ENCODE measurements around the gene FPR1.

The FPR1 gene

DNA sequence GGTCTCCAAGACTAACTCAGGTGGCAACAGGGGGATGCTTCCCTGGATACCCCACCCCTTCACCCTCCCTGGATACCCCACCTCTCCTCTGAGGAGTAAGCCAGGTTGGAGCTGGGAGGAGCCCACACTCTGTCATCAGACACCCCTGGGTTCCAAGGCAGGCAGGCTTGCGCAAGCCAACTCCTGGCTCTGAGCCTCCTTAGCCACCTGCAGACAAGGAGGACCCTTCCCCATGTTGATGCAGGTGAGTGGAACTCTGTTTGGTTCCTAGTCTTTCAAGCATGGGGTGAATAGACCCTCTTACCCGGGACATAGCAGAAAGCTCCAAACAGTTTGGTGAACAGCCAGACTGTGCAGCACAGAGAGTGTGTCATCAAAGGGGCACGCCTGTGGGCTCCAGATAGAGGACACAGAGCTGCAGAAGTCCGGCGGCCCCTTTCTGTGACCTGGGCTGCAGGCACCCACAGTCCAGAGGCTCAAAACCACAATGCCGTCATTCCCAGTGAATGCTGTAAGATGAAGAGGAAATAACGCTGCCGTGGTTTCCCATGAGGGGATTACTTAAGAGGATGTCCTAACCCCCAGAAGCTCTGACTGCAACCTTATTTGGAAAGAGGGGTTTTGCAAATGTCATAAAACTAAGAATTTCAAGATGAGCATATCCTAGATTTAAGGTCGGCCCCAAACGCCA, 15.8 kb downstream of the FPR1 start:
- no peak for DNase-seq

GRCh38 chr19:51733742-51734522, 17.7 kb downstream of the FPR1 start:
- no peak for DNase-seq

DNA sequence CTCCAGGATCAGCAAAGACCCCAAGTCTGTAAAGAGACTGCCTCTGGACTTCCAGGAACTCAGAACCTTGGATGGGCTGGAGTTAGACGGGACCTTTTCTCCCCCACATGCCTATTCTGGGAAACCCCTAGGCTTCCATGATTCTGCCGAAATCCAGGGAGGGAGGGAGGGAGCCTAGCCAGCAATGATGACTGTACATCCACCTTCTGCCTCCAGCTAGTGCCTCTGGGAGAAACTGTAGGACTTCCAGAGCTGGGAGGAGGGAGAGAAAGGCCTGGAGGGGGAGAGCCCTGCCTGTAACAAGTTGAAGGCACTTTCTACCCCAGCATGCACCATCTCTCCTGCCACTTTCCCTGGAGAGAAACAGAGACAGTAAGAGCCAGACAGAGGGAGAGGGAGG, 21.9 kb downstream of the FPR1 start:
- no peak for DNase-seq

DNA sequence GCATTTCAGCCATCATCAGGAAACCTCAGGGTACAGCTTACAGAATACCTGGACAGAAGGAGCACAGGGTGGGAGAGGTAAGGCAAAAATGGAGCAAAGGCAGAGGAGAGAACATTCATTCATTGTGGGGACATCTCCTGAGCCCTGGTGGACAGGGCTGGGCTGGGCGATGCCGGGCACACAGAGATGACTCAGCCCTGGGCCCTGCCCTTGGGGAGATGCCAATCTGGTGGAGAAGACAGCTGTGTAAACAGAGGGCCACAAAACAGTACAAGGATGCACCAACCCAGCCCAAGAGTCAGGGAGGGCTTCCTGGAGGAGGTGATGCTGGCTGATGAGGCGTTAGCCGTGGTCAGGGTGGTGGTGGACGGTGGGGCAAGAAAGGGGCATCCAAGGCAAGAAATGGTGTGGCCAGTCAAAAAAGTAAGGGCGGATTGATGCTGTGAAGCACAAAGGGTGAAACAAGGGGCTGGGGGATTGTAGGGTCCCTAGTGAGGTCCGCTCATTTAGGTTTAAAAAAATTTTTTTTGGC, 24.3 kb downstream of the FPR1 start:
- no peak for DNase-seq

- DNase-seq: no peak
These were observed 25.6 kb downstream of the FPR1 start for GRCh38 chr19:51726049-51726448.

GRCh38 chr19:51724543-51724942, 27.1 kb downstream of the FPR1 start:
- no peak for DNase-seq

DNA sequence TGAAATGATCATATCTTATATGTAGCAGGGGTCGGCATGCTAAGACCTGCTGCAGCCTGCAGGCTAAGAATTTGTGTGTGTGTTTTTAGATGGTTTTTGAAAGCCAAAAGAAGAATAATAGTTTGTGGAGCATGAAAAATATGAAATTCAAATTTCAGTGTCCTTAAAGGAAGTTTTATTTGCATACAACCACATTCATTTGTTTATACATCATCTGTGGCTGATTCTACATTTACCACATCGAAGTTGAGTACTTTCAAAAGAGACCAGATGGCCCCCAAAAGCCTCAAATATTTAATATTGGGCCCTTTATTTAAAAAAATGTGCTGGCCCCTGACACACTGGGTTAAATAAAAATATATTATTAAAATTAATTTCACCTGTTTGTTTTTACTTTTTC, 29.2 kb downstream of the FPR1 start:
- no peak for DNase-seq

GRCh38 chr19:51721905-51722304, 29.8 kb downstream of the FPR1 start:
- DNase-seq: no peak

DNA sequence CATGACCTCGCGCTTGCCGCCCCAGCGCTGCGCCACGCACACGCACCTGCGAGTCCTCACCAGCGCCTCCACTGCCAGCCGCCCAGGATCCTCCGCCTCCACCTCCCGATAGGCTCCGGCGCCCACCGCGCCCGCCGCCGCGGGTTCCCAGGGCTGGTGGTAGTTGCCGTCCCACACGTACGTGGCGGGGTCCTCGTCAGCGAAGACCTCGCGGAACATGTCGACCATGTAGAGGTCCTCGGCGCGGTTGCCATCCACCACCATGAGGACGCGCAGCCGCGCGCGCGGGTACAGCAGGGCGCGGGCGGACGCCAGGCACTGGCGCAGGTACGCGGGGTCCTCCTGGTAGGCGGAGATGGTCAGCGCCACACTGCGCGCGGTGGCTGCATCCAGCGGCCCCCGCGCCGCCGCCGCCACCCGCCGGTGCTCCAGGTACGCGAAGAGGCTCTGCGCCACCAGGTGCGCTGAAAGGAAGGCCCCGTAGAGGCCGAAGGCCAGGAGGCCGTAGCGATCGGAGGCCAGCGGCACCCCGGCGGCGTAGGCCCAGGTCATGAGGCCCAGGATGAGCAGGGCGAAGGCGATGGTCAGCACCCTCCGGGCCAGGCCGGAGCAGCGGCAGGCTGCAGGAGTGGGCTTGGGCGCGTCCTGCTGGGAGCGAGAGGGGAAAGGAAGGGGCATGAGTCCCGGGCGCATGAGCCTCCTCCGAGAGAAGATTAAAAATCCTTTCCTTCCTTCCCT, 32.3 kb downstream of the FPR1 start:
- DNase-seq: no peak

- no peak for DNase-seq
These were observed 34.8 kb downstream of the FPR1 start for GRCh38 chr19:51716925-51717324.

- DNase-seq: no peak
These were observed 35.8 kb downstream of the FPR1 start for GRCh38 chr19:51715850-51716249.

DNA sequence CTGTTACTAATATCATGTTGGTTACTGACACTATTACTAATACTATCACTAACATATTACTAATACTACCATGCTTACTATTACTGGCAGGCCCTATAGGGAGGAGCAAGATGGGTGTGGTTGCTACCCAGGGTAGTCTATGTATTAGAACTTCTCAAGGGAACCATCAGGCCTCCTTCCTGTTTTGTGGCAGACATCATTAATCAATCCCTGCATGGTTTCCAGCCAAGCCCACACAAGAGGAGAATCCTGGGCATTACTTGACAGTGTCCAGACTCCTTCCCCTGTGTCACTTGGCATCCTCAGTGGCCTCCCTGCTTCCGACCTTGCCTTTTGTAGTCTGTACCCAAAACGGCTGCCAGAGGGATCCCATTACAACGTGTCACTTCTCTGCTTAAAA, 36.8 kb downstream of the FPR1 start:
- DNase-seq: no peak

DNA sequence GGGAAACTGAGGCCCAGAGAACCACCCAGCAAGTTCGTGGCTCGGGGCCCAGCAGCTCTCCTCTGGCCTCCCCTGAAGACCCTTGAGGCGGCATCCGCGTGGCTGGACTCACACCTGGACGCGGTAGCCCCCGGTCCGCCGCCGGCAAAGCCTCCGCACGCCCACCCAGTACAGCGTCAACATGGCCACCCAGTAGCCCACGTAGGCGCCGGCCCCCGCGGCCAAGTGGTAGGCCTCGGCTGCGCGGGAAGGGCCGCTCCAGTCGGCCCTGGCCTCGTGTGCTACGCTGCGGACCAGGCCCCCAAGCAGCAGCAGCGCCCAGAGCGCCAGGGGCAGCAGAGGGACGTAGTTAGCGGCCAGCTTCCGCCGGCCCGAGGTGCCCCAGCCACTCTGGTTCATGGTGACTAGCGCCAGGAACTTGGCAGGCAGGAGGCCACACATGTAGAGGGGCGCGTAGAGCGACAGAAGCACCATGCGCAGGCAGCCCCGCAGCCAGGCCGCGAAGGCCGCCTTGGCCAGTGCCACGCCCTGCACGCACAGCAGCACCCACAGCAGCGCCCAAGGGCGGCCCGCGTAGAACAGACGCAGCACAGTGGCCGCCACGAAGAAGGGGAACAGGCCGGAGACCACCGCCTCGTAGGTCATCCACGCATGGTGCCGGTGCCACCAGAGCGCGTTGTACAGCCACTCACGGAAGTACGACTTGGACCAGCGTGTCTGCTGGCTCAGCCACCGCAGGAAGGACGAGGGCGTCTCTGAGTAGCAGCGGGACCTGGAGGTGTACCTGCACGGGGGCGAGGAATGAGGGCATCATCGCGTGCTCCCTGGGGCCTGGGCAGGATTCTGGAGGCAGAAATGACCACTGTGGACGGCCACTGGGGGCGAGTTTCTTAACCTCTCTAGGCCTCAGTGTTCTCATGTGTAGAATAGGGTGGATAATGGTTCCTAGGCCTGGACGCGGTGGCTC, 38.1 kb downstream of the FPR1 start:
- DNase-seq: no peak

- DNase-seq: no peak
These were observed 39.1 kb downstream of the FPR1 start for GRCh38 chr19:51712461-51713081.

- DNase-seq: no peak
These were observed 40.0 kb downstream of the FPR1 start for GRCh38 chr19:51711702-51712101.

DNA sequence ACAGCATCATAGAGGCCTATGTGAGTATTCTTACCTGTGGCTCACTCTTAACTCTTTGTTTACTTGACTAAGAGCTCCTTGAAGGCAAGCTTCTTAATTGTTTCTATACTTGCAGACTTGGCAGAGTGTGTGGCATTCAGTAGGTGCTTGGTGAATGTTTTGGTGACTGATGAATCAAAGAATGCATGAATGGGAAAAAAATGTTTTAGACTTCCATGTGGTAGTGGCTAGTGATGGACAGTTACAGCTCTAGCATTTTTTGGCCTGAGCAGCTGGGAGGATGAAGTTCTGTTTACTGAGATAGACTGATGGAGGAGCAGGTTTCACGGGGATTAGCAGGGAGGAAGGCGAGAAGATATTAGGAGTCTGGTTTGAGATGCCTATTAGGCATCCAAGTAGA, 41.5 kb downstream of the FPR1 start:
- no peak for DNase-seq

DNA sequence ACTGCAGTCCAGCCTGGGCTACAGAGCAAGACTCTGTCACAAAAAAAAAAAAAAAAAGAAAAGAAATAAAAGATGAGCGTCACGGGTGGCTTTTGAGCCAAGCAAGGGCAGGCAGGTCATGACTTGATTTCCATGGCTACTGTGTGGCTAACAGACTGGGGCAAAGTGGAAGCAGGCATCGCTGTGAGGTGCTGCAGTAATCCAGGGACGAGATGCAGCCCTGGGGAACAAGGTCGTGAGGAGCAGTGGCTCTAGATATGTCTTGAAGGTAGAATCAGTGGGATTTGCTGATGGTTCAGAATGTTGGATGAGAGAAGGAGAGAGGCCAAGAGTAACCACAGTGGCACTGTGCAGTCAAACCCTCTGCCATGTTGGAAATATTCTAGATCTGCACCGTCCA, 42.1 kb downstream of the FPR1 start:
- no peak for DNase-seq

DNA sequence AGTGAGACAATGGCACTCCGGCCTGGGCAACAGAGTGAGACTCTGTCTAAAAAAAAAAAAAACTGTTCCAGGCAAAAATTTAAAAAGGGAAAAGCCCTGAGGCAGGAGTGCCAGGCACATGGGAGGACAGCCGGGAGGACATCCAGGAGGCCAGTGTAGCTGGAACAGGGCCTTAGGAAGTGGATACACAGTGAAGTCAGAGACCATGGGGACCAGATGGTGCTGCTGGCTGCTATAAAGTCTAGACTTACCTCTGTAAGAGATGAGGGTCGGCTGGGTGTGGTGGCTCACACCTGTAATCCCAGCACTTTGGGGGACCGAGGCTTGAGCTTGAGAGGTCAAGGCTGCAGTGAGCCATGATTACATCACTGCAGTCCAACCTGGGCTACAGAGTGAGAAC, 42.9 kb downstream of the FPR1 start:
- DNase-seq: no peak

- no peak for DNase-seq
These were observed 44.8 kb downstream of the FPR1 start for GRCh38 chr19:51706885-51707284.

DNA sequence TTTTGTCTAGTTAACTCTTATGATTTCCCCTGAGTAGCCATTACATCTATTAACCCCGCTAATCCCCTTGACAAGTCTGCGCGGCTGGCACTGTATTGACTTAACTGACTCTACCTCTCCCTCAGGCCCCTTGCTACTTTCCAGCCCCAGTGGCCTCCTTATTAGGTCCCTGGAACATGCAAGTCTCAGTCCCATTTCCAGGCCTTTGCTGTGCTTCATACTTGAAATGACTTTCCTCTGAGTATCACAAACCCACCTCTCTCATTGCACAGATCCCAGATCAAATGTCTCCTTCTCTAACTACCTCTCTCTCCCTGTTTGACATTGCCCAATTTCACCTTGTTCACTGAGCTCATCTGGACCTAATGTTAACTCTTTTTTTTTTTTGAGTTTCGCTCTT, 45.4 kb downstream of the FPR1 start:
- no peak for DNase-seq

DNA sequence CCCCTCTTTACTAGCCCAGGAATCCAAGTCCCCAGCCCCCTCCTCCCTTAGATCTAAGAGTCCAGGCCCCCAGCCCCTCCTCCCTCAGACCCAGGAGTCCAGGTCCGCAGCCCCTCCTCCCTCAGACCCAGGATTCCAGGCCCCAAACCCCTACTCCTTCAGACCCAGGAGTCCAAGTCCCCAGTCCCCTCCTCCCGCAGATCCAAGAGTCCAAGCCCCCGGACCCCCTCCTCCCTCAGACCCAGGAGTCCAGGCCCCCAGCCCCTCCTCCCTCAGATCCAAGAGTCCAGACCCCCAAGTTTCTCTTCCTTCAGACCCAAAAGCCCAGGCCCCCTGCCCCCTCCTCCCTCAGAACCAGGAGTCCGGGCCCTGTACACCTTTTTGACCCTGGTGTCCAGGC, 47.1 kb downstream of the FPR1 start:
- DNase-seq: no peak

All from activated CD8-positive, alpha-beta memory T cell treated with anti-CD3 and anti-CD28 coated beads, Interleukin-2, amount 50 U/mL, for 4 hours (primary cell).